ENCODE data around the gene EDEM1. TPM values are rescaled to one million over a fixed set of nuclear protein-coding genes. Genes with fewer than 3 reads are reported as not detected.
A peak's percentile ranks its signal among the peaks of the same experiment; 100 is the strongest.

EDEM1 gene
- total RNA-seq, 6 experiments from 2014 or later: 40.6 to 92.7 (median 83.2) TPM

- peak overlapping the region in 1 of 3 donors; percentile 10 for H3K27ac ChIP-seq
- WGBS (ENCODE audit: insufficient coverage, low coverage, low lambda C conversion rate, missing lambda C conversion rate): 78% methylated on average over 4 of the region's 4 CpGs
Measured at GRCh38 chr3:5198313-5198677, 10.8 kb downstream of the EDEM1 start.

GRCh38 chr3:5198986-5199731 lies 11.7 kb downstream of the EDEM1 start:
- DNase-seq (no peak), ATAC-seq (peak in 2 of 4 donors; percentile 7 to 27)
- intact Hi-C loops (cut with DNase I): no loop called here
- WGBS (ENCODE audit: insufficient coverage, low coverage, low lambda C conversion rate, missing lambda C conversion rate): 51% methylated on average over 5 of the region's 5 CpGs
- no peaks in the 10 kb centered on the region for H3K9me3 ChIP-seq
- no peak overlapping the region for H3K4me3 ChIP-seq
- peaks cover 12 to 50% (median 33%) of the 10 kb centered on the region in 4 donors for H3K36me3 ChIP-seq
- H3K4me1 ChIP-seq: peaks cover 0 to 39% (median 13%) of the 10 kb centered on the region in 4 donors
- TF ChIP-seq POLR2A (IDR thresholded peaks at IDR 0.05): no peak
- no peak for TF ChIP-seq CTCF (IDR thresholded peaks at IDR 0.05)
- H3K27ac ChIP-seq: peak overlapping the region in 1 of 3 donors; percentile 4
- no peaks in the 10 kb centered on the region for H3K27me3 ChIP-seq

More at GRCh38 chr3:5198313-5198677, 10.8 kb downstream of the EDEM1 start:
- Histone ChIP-seq H3K27me3 (no peaks in the 10 kb centered on the region), H3K9me3 (no peaks in the 10 kb centered on the region), H3K4me1 (peaks cover 0 to 44% (median 13%) of the 10 kb centered on the region in 4 donors), H3K4me3 (no peak overlapping the region), H3K36me3 (peaks cover 7 to 44% (median 27%) of the 10 kb centered on the region in 4 donors)
- no peak for ATAC-seq
- intact Hi-C loops (cut with DNase I): no loop called here
- DNase-seq: no peak
- TF ChIP-seq CTCF (IDR thresholded peaks at IDR 0.05) (no peak), POLR2A (IDR thresholded peaks at IDR 0.05) (no peak)

GRCh38 chr3:5201536-5201935 lies 14.0 kb downstream of the EDEM1 start:
- H3K9me3 ChIP-seq: no peaks in the 10 kb centered on the region
- WGBS (ENCODE audit: insufficient coverage, low coverage, low lambda C conversion rate, missing lambda C conversion rate): 68% methylated on average over 6 of the region's 6 CpGs
- peaks cover 22 to 74% (median 49%) of the 10 kb centered on the region in 4 donors for H3K36me3 ChIP-seq
- H3K27me3 ChIP-seq: no peaks in the 10 kb centered on the region
- no peak for TF ChIP-seq POLR2A (IDR thresholded peaks at IDR 0.05)
- no peak for TF ChIP-seq CTCF (IDR thresholded peaks at IDR 0.05)
- no peak overlapping the region for H3K27ac ChIP-seq
- H3K4me3 ChIP-seq: no peak overlapping the region
- H3K4me1 ChIP-seq: peaks cover 0 to 16% (median 4%) of the 10 kb centered on the region in 4 donors
- intact Hi-C loops (cut with DNase I): no loop called here
- DNase-seq: no peak
- ATAC-seq: no peak

GRCh38 chr3:5202222-5202621 lies 14.7 kb downstream of the EDEM1 start:
- Histone ChIP-seq H3K36me3 (peaks cover 25 to 81% (median 54%) of the 10 kb centered on the region in 4 donors), H3K9me3 (no peaks in the 10 kb centered on the region), H3K27me3 (no peaks in the 10 kb centered on the region), H3K27ac (no peak overlapping the region), H3K4me3 (no peak overlapping the region), H3K4me1 (peaks cover 0 to 10% (median 4%) of the 10 kb centered on the region in 4 donors)
- DNase-seq (no peak), ATAC-seq (no peak)
- no peak for TF ChIP-seq CTCF (IDR thresholded peaks at IDR 0.05)
- no peak for TF ChIP-seq POLR2A (IDR thresholded peaks at IDR 0.05)
- WGBS (ENCODE audit: insufficient coverage, low coverage, low lambda C conversion rate, missing lambda C conversion rate): 100% methylated on average over 2 of the region's 2 CpGs
- intact Hi-C loops (cut with DNase I): no loop called here

Data from right lobe of liver (tissue), 6 donors.